GM15510 (cell line): ENCODE results near the gene ADH6.

Experiments
- POLR2A ChIP-seq: IDR thresholded peaks from 3 replicates; pipeline ENCODE4 v1.6.1; 2011; ENCODE audit warnings: borderline replicate concordance; ENCODE audit not compliant: insufficient read length; ENCODE audit errors: extremely low read depth

ADH6 gene

GRCh38 chr4:99154658-99155342 is 64.2 kb downstream of the ADH6 start:
- no peak for TF ChIP-seq POLR2A
